Measurements from ENCODE around the gene TPGS1.

The TPGS1 gene

DNA sequence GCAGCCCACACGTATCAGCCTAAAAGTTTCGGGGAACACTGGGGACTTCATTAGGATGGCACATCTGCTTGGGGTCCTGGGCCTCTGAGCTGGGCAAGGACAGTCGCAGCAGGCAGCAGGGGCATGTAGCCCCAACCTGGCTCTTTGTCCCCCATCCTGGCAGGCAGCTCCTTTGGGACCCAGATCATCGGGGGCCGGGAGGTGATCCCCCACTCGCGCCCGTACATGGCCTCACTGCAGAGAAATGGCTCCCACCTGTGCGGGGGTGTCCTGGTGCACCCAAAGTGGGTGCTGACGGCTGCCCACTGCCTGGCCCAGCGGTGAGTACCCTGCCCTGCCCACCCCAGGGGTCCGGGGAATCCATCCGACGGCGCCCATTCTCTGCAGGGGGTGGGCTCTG is 39.8 kb downstream of the TPGS1 start:
- Histone ChIP-seq H3K9ac (no peak overlapping the region), H3K4me1 (ENCODE audit: low read depth, poor library complexity, severe bottlenecking) (no peaks in the 10 kb centered on the region), H3K27ac (no peak overlapping the region), H3K79me2 (ENCODE audit: insufficient read depth, low read depth) (no peaks in the 10 kb centered on the region), H3K36me3 (ENCODE audit: insufficient read depth) (no peaks in the 10 kb centered on the region), H3K4me3 (IDR thresholded peaks at IDR 0.05; ENCODE audit: insufficient read depth, low read depth, low read length) (no peak overlapping the region), H3K27me3 (ENCODE audit: insufficient read depth, low read depth) (peaks cover 15% of the 10 kb centered on the region; the same call in 1 of the 2 replicates), H2AFZ (ENCODE audit: low read depth) (no peak overlapping the region), H4K20me1 (ENCODE audit: insufficient read depth) (no peaks in the 10 kb centered on the region), H3K4me2 (no peak overlapping the region)
- TF ChIP-seq CTCF (conservative IDR thresholded peaks at IDR 0.05; ENCODE audit: low read depth, low read length) = no peak

- Histone ChIP-seq H3K27ac (no peak overlapping the region), H3K36me3 (ENCODE audit: insufficient read depth) (no peaks in the 10 kb centered on the region), H3K9ac (no peak overlapping the region), H3K4me2 (no peak overlapping the region), H3K4me3 (IDR thresholded peaks at IDR 0.05; ENCODE audit: insufficient read depth, low read depth, low read length) (no peak overlapping the region), H4K20me1 (ENCODE audit: insufficient read depth) (no peaks in the 10 kb centered on the region), H3K4me1 (ENCODE audit: low read depth, poor library complexity, severe bottlenecking) (no peaks in the 10 kb centered on the region), H2AFZ (ENCODE audit: low read depth) (no peak overlapping the region), H3K79me2 (ENCODE audit: insufficient read depth, low read depth) (no peaks in the 10 kb centered on the region), H3K27me3 (ENCODE audit: insufficient read depth, low read depth) (peaks cover 22% of the 10 kb centered on the region; the same call in 1 of the 2 replicates)
- no peak for TF ChIP-seq CTCF (conservative IDR thresholded peaks at IDR 0.05; ENCODE audit: low read depth, low read length)
Observed at GRCh38 chr19:547836-548720, 40.8 kb downstream of the TPGS1 start.

- H3K27ac ChIP-seq = no peak overlapping the region
- peaks cover 31% of the 10 kb centered on the region; the same call in 1 of the 2 replicates for H3K27me3 ChIP-seq (ENCODE audit: insufficient read depth, low read depth)
- H3K4me3 ChIP-seq (IDR thresholded peaks at IDR 0.05; ENCODE audit: insufficient read depth, low read depth, low read length) = no peak overlapping the region
- no peaks in the 10 kb centered on the region for H3K36me3 ChIP-seq (ENCODE audit: insufficient read depth)
- no peaks in the 10 kb centered on the region for H3K79me2 ChIP-seq (ENCODE audit: insufficient read depth, low read depth)
- H3K9ac ChIP-seq = no peak overlapping the region
- no peaks in the 10 kb centered on the region for H3K4me1 ChIP-seq (ENCODE audit: low read depth, poor library complexity, severe bottlenecking)
- no peak for TF ChIP-seq CTCF (conservative IDR thresholded peaks at IDR 0.05; ENCODE audit: low read depth, low read length)
- no peak overlapping the region for H2AFZ ChIP-seq (ENCODE audit: low read depth)
- H3K4me2 ChIP-seq = no peak overlapping the region
- H4K20me1 ChIP-seq (ENCODE audit: insufficient read depth) = no peaks in the 10 kb centered on the region
Observed at GRCh38 chr19:548886-549830, 41.9 kb downstream of the TPGS1 start.

GRCh38 chr19:554817-555216 is 47.5 kb downstream of the TPGS1 start:
- H3K9ac ChIP-seq = no peak overlapping the region
- H3K27me3 ChIP-seq (ENCODE audit: insufficient read depth, low read depth) = peaks cover 43% of the 10 kb centered on the region; the same call in 1 of the 2 replicates
- no peaks in the 10 kb centered on the region for H4K20me1 ChIP-seq (ENCODE audit: insufficient read depth)
- H3K4me2 ChIP-seq = no peak overlapping the region
- TF ChIP-seq CTCF (conservative IDR thresholded peaks at IDR 0.05; ENCODE audit: low read depth, low read length) = no peak
- H3K4me3 ChIP-seq (IDR thresholded peaks at IDR 0.05; ENCODE audit: insufficient read depth, low read depth, low read length) = no peak overlapping the region
- H2AFZ ChIP-seq (ENCODE audit: low read depth) = no peak overlapping the region
- no peaks in the 10 kb centered on the region for H3K36me3 ChIP-seq (ENCODE audit: insufficient read depth)
- no peaks in the 10 kb centered on the region for H3K79me2 ChIP-seq (ENCODE audit: insufficient read depth, low read depth)
- peaks cover 6% of the 10 kb centered on the region for H3K4me1 ChIP-seq (ENCODE audit: low read depth, poor library complexity, severe bottlenecking)
- H3K27ac ChIP-seq = no peak overlapping the region

Data from KMS-11 (cell line).